ENCODE results near the gene GPR158. TPM values are rescaled to one million over a fixed set of nuclear protein-coding genes. Genes with fewer than 3 reads are reported as not detected.

Gene GPR158
- total and polyA plus RNA-seq, 2 experiments from 2014 or later, result not detected

GRCh38 chr10:25615926-25616325, 441.1 kb downstream of the GPR158 start:
- Histone ChIP-seq H3K36me3 (ENCODE audit: low read depth) (no peaks in the 10 kb centered on the region), H3K27ac (no peak overlapping the region), H3K4me2 (ENCODE audit: unreplicated experiment) (no peak overlapping the region), H3K4me3 (no peak overlapping the region), H3K27me3 (replicated peaks; ENCODE audit: insufficient read depth) (no peaks in the 10 kb centered on the region), H3K9me2 (ENCODE audit: insufficient read depth) (no peaks in the 10 kb centered on the region), H3K9ac (no peak overlapping the region), H3F3A (ENCODE audit: insufficient read depth) (no peaks in the 10 kb centered on the region), H3K4me1 (ENCODE audit: insufficient read depth) (no peaks in the 10 kb centered on the region), H4K20me1 (ENCODE audit: insufficient read depth) (no peaks in the 10 kb centered on the region), H2AFZ (no peak overlapping the region), H3K9me3 (ENCODE audit: low read depth) (no peaks in the 10 kb centered on the region), H3K79me2 (ENCODE audit: insufficient read depth) (no peaks in the 10 kb centered on the region)
- in situ Hi-C loops (cut with MboI), result no loop called here
- 18 to 36% methylated on average over 5 of the region's 5 CpGs for WGBS, 2 experiments (ENCODE audit: low coverage in 1 of 2, low lambda C conversion rate in 2 of 2, missing lambda C conversion rate in 2 of 2)
- DNase-seq, result no peak
- TF ChIP-seq EZH2phosphoT487 (IDR thresholded peaks at IDR 0.05; ENCODE audit: insufficient read depth, low read depth), result no peak
- TF ChIP-seq EZH2 (IDR thresholded peaks at IDR 0.05; ENCODE audit: insufficient read depth, poor library complexity, severe bottlenecking), result no peak

DNA sequence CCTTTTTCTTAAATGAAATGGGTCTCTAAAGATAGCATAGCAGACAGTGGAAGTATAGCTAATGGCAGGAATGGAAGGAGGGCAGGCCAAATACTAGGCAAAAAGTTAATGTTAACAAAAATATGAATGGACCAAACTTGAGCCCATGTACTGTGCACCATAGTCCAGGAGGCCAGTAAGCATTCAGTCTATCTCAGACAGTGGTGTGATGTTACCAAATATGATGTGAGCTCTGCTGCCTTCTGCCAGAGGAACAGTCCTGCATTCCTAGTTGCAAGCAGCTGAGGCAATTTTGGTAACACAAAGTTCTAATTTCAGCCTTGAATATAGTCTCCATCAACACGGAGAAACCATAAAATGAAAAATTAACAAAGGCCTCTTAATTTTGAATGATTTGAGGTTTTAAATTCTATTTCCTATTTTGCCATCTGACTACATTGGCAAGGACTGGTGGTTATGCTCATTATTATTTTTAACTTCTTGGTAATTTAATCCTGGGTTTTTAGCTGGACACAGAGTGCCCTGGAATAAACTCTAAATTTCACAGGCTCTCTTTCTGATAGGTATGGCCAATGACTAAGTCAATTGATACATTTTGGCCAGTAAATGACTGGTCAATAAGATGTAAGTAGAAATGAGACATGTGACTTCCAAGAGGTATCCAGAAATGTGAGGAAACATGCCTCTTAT, 442.2 kb downstream of the GPR158 start:
- H3K27me3 ChIP-seq (replicated peaks; ENCODE audit: insufficient read depth), result no peaks in the 10 kb centered on the region
- no peaks in the 10 kb centered on the region for H3F3A ChIP-seq (ENCODE audit: insufficient read depth)
- H2AFZ ChIP-seq, result no peak overlapping the region
- no peaks in the 10 kb centered on the region for H3K9me3 ChIP-seq (ENCODE audit: low read depth)
- no peak for DNase-seq
- no peak overlapping the region for H3K9ac ChIP-seq
- in situ Hi-C loops (cut with MboI), result no loop called here
- no peaks in the 10 kb centered on the region for H3K79me2 ChIP-seq (ENCODE audit: insufficient read depth)
- H3K27ac ChIP-seq, result no peak overlapping the region
- no peaks in the 10 kb centered on the region for H3K9me2 ChIP-seq (ENCODE audit: insufficient read depth)
- no peak overlapping the region for H3K4me2 ChIP-seq (ENCODE audit: unreplicated experiment)
- no peak overlapping the region for H3K4me3 ChIP-seq
- no peaks in the 10 kb centered on the region for H3K36me3 ChIP-seq (ENCODE audit: low read depth)
- TF ChIP-seq EZH2phosphoT487 (IDR thresholded peaks at IDR 0.05; ENCODE audit: insufficient read depth, low read depth), result no peak
- no peak for TF ChIP-seq EZH2 (IDR thresholded peaks at IDR 0.05; ENCODE audit: insufficient read depth, poor library complexity, severe bottlenecking)
- H4K20me1 ChIP-seq (ENCODE audit: insufficient read depth), result no peaks in the 10 kb centered on the region
- WGBS, 2 experiments (ENCODE audit: low coverage in 1 of 2, low lambda C conversion rate in 2 of 2, missing lambda C conversion rate in 2 of 2), result 16 to 19% methylated on average over 1 of the region's 1 CpG
- H3K4me1 ChIP-seq (ENCODE audit: insufficient read depth), result no peaks in the 10 kb centered on the region

DNA sequence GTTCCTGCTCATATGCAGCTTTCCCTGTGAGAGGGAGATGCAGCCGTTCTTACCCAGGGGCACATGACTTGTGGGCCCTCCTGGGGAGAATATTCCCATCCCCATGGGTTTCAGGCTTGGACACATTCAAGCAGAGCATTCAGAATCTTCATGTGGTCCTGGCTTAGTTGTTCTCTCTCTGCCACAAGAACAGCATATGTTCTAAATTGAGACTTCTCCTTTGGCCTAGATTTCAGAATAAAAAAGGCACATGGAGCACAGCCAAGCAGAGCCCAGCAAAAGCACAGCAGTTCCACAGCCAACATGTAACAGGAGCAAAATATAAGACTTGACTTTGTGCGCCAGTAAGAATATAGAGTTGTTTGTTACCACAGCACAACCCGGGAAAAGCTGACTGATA, 452.8 kb downstream of the GPR158 start:
- Histone ChIP-seq H3K4me3 (no peak overlapping the region), H2AFZ (no peak overlapping the region), H3K4me2 (ENCODE audit: unreplicated experiment) (no peak overlapping the region), H3K79me2 (ENCODE audit: insufficient read depth) (no peaks in the 10 kb centered on the region), H3F3A (ENCODE audit: insufficient read depth) (no peaks in the 10 kb centered on the region), H3K27ac (no peak overlapping the region), H3K9ac (no peak overlapping the region), H3K9me3 (ENCODE audit: low read depth) (no peaks in the 10 kb centered on the region), H3K27me3 (replicated peaks; ENCODE audit: insufficient read depth) (no peaks in the 10 kb centered on the region), H3K9me2 (ENCODE audit: insufficient read depth) (no peaks in the 10 kb centered on the region), H3K4me1 (ENCODE audit: insufficient read depth) (no peaks in the 10 kb centered on the region), H4K20me1 (ENCODE audit: insufficient read depth) (no peaks in the 10 kb centered on the region), H3K36me3 (ENCODE audit: low read depth) (no peaks in the 10 kb centered on the region)
- no peak for DNase-seq
- in situ Hi-C loops (cut with MboI), result no loop called here
- WGBS, 2 experiments (ENCODE audit: low coverage in 1 of 2, low lambda C conversion rate in 2 of 2, missing lambda C conversion rate in 2 of 2), result 2 to 11% methylated on average over 3 of the region's 3 CpGs
- no peak for TF ChIP-seq EZH2phosphoT487 (IDR thresholded peaks at IDR 0.05; ENCODE audit: insufficient read depth, low read depth)
- TF ChIP-seq EZH2 (IDR thresholded peaks at IDR 0.05; ENCODE audit: insufficient read depth, poor library complexity, severe bottlenecking), result no peak

DNA sequence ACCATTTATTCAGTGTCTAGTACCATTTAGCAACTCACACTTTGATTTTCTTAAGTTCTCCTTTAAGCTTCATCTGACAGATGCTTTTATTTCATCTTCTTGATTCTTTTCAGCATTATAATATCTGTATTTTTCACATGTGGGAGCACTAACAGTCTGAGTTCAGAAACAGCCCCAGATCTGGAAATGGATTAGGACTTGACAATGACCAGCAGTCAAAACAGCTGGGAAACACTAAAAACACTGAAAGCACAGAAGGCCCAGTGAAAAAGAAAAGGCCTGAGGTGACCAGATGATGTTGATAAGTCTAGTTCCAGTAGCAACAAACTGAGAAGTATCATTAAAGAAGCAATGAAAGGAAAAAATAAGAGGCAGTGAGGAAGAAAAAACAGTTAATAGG, 454.5 kb downstream of the GPR158 start:
- H3F3A ChIP-seq (ENCODE audit: insufficient read depth), result no peaks in the 10 kb centered on the region
- H4K20me1 ChIP-seq (ENCODE audit: insufficient read depth), result no peaks in the 10 kb centered on the region
- DNase-seq, result no peak
- in situ Hi-C loops (cut with MboI), result no loop called here
- no peaks in the 10 kb centered on the region for H3K9me2 ChIP-seq (ENCODE audit: insufficient read depth)
- H3K4me1 ChIP-seq (ENCODE audit: insufficient read depth), result no peaks in the 10 kb centered on the region
- H3K36me3 ChIP-seq (ENCODE audit: low read depth), result no peaks in the 10 kb centered on the region
- no peak for TF ChIP-seq EZH2 (IDR thresholded peaks at IDR 0.05; ENCODE audit: insufficient read depth, poor library complexity, severe bottlenecking)
- TF ChIP-seq EZH2phosphoT487 (IDR thresholded peaks at IDR 0.05; ENCODE audit: insufficient read depth, low read depth), result no peak
- no peak overlapping the region for H3K4me3 ChIP-seq
- H2AFZ ChIP-seq, result no peak overlapping the region
- H3K9me3 ChIP-seq (ENCODE audit: low read depth), result no peaks in the 10 kb centered on the region
- no peaks in the 10 kb centered on the region for H3K79me2 ChIP-seq (ENCODE audit: insufficient read depth)
- H3K9ac ChIP-seq, result no peak overlapping the region
- no peaks in the 10 kb centered on the region for H3K27me3 ChIP-seq (replicated peaks; ENCODE audit: insufficient read depth)
- no peak overlapping the region for H3K27ac ChIP-seq
- H3K4me2 ChIP-seq (ENCODE audit: unreplicated experiment), result no peak overlapping the region

- Histone ChIP-seq H4K20me1 (ENCODE audit: insufficient read depth) (no peaks in the 10 kb centered on the region), H3K9ac (no peak overlapping the region), H2AFZ (no peak overlapping the region), H3K36me3 (ENCODE audit: low read depth) (no peaks in the 10 kb centered on the region), H3K27ac (no peak overlapping the region), H3K27me3 (replicated peaks; ENCODE audit: insufficient read depth) (no peaks in the 10 kb centered on the region), H3K9me2 (ENCODE audit: insufficient read depth) (no peaks in the 10 kb centered on the region), H3F3A (ENCODE audit: insufficient read depth) (no peaks in the 10 kb centered on the region), H3K4me3 (no peak overlapping the region), H3K4me2 (ENCODE audit: unreplicated experiment) (no peak overlapping the region), H3K9me3 (ENCODE audit: low read depth) (no peaks in the 10 kb centered on the region), H3K4me1 (ENCODE audit: insufficient read depth) (no peaks in the 10 kb centered on the region), H3K79me2 (ENCODE audit: insufficient read depth) (no peaks in the 10 kb centered on the region)
- DNase-seq, result no peak
- no peak for TF ChIP-seq EZH2 (IDR thresholded peaks at IDR 0.05; ENCODE audit: insufficient read depth, poor library complexity, severe bottlenecking)
- TF ChIP-seq EZH2phosphoT487 (IDR thresholded peaks at IDR 0.05; ENCODE audit: insufficient read depth, low read depth), result no peak
- in situ Hi-C loops (cut with MboI), result no loop called here
- 4 to 5% methylated on average over 4 of the region's 4 CpGs for WGBS, 2 experiments (ENCODE audit: low coverage in 1 of 2, low lambda C conversion rate in 2 of 2, missing lambda C conversion rate in 2 of 2)
Measured at GRCh38 chr10:25631471-25631870, 456.7 kb downstream of the GPR158 start.

Measured in GM23248 (cell line).